HG03565 (cell line): ENCODE results near the gene ZFP92.
"Not testable (repeated sequence)": the region's sequence is repeated elsewhere in the genome, so short reads cannot be mapped to it uniquely, and the experiment has no call there.

ENCODE experiments used
- ATAC-seq: cut with Tn5 transposase; IDR thresholded peaks from one replicate; pipeline ENCODE4 v1.9.1; 2021; ENCODE audit warnings: mild to moderate bottlenecking, moderate library complexity; ENCODE audit not compliant: unreplicated experiment

Gene ZFP92

DNA sequence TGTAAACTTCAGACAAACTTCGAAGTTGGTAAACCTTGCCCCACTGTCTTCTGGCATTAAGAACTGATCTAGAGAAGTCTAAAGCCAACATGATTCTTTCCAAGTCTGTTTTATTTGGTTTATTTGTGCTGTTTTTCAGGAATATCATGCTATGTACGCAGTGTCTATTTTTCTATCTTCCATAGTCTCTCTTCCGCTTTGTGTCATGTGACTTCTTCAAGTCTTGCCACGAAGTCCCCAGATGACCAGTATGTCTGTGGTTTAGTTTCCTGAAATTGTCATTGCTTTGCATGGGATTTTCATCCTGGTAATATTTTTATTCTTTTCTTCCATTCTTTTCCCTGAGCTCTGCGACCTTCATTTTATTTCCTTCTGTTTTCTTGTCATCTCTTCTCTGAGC is 25.2 kb upstream of the ZFP92 start:
- no peak for ATAC-seq

- ATAC-seq: no peak
Measured at GRCh38 chrX:153387345-153387744, 23.9 kb upstream of the ZFP92 start.

DNA sequence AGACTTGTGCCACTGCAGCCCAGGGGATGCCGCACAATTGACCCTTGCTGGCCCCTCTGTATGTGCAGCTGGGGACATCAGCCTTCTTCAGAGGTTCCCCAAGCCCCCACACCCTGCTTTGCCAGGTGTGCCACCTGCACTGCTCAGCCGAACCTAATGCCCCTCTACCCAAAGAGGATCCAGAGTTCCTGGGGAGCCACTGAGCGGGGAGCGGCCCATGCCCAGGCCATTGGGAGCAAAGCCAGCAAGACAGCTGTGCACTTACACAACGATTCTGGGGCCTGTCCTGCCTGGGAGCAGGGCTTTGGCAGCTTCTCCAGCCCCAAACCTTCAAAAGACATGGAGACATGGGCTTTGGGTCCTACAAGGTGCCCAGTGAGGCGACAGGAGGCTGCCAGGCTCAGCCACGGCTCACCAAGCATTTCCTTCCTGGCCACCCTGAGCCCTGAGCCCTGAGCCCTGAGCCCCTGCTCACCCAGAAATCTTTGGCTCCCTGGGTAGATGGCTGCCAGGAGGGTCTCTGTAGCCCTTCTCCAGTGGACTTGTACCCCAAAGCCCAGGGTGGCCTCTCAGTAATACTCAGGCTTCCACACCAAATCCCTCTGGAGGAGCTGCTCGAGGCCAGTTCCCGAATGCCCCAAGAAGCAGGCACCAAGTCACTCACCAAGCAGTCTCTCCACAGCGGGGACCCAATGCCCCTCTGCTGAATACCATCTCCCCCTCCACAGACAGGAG is 23.1 kb upstream of the ZFP92 start:
- ATAC-seq: no peak

GRCh38 chrX:153388722-153389459 is 22.4 kb upstream of the ZFP92 start:
- no peak for ATAC-seq

DNA sequence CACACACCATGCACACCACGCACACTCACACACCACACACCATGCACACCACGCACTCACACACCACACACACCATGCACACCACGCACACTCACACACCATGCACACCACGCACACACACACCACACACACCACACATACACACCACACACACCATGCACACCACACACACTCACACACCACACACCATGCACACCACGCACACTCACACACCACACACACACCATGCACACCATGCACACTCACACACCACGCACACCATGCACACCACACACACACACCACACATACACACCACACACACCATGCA is 21.9 kb upstream of the ZFP92 start:
- not testable (repeated sequence) for ATAC-seq

DNA sequence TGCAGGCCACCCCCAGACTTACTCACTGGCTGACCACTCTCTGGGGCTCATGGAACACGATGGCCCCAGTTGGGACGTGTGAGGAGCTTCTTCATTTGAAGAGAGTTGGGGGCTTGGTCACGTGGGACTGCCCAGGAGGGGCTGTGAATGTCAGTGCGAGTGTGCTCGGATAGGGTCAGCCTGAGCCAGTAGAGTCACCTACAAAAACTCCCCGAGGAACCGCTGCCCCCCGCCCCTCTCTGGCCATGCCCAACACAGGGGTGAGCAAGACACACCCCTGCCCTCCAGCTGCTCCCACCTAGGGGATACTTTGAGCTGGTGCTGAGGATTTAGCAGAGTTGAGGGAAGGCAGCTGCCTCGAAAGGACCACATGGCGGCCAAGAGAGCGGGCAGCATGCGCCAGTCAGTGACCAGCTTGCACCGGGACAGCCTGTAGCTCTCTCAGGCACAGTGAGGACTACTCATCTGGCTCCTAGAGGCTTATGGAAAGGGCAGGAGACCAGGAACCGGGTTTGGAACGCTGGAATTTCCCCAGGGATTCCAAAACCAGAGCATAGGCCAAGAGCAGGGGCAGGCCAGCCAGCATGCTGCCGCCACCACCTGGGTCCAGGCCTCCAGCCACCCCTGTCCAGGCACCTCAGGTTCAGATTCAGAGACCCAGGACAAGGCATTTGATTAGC is 18.5 kb upstream of the ZFP92 start:
- ATAC-seq: no peak

- ATAC-seq: no peak
Measured at GRCh38 chrX:153394612-153395011, 16.7 kb upstream of the ZFP92 start.

DNA sequence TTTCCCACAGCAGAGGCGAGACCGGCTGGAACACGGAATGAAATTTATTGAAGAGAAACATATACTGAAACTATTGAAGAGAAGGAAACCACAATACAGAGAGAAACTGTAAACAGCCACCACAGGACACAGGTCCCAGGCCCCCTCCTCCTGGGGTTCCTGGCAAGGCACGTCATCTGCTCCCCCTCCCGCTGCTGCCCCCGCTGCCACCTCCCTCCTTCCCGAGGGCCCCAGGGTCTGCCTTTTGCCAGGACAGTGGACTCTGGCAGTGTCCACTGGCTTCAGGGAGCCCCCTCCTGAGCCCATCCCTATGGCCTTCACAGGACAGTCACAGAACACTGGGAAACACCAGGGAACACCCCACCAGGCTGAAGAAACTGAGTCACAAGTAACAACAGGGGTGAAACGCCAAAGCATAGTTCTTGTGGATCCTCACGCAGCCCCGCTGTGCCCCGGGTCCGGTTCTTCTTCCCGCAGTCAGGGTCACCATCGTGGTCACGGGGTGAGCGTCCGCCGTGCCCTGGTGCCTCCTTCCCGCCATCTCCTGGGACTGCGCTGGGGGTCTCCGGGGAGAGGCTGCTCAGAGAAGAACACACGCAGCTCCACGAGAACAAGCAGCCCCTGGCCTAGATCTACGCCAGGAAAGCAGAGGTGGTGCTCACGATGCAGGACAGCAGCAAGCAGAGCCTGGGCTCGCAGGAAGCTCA is 15.5 kb upstream of the ZFP92 start:
- ATAC-seq: no peak

GRCh38 chrX:153396320-153397195 is 14.7 kb upstream of the ZFP92 start:
- no peak for ATAC-seq

- ATAC-seq: no peak
Measured at GRCh38 chrX:153397256-153397960, 13.9 kb upstream of the ZFP92 start.

DNA sequence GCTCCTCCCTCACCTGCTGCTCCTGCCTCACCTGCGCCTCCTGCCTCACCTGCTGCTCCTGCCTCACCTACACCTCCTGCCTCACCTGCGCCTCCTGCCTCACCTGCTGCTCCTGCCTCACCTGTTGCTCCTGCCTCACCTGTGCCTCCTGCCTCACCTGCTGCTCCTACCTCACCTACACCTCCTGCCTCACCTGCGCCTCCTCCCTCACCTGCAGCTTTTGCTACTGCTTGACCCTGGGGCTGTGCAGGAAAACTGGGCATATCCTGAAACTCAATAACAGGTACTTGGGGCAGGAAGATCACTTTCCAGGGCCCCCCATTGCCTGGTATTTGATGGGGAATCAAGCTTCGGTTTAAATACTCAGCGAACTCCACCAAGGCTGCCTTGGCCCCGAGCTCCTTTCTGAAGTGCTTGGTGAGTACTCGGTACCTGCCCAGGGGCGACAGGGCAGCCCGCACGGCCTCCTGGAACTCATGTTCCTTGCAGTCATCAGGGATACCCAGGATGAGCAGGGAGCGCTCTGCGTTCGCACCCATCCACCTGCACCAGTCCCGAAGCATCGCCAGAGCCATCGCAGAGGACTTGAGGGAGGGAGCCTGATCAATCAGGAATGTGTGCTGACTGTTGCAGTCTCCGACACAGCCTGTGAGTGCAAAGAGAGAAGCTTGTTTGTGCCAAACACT is 12.9 kb upstream of the ZFP92 start:
- ATAC-seq: no peak

- no peak for ATAC-seq
Measured at GRCh38 chrX:153400146-153401132, 10.8 kb upstream of the ZFP92 start.

DNA sequence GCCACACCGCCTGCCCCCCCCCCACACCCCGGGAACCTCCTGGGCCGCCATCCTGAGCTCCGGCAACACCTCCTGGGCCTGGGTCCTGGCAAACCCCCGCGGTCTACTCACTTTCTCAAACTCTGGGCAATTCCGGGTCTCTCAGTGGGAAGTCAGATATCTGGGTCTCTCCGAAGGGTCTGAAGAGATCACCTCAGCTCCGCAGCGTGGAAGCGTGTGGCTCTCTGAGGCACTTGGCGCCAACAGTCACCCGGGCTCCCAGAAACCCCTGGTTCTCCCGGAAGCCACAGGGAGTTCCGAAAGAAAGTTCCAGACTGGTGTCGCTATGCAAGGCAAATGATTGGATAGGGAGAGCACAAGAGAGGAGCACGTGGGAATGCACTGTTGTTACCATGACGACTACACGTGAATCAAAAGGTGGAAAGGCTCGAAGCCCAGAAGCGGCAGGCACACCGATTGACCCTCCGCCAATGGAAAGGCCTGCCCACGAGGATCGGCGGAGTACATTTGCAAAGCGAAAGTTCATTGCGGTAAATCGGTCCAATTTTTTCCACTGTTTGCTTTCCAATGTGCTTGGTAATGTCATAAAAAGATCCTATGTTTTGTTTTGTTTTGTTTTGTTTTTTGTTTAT is 10.0 kb upstream of the ZFP92 start, which contains the start of gene PNMA6E:
Gene PNMA6E (minus strand): TSS at position 218 of the 632 bp plus-strand sequence. CDS start 2,501 bp downstream, outside the sequence.
- ATAC-seq: no peak

GRCh38 chrX:153404333-153404732 is 6.9 kb upstream of the ZFP92 start:
- ATAC-seq: not testable (repeated sequence)

GRCh38 chrX:153405426-153405825 is 5.8 kb upstream of the ZFP92 start:
- ATAC-seq: no peak

DNA sequence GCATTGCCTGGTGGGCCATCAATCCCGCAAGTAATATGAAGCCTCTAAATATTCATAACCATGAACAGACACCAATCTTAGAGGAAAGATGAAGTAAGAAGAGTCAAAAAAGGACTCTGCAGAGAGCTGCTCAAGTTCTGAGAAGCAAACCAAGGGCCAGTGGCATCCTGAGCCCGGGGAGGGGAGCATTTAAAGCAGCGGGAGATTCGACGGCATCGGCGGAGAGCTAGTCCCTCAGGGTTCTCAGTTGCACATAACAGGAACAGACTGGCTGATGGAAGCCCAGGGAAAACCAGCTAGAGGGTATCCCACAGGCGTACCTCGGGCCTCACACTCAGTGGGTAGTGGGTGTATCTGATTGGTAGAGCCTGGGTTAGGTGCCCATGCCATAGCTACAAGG is 5.3 kb upstream of the ZFP92 start:
- no peak for ATAC-seq

DNA sequence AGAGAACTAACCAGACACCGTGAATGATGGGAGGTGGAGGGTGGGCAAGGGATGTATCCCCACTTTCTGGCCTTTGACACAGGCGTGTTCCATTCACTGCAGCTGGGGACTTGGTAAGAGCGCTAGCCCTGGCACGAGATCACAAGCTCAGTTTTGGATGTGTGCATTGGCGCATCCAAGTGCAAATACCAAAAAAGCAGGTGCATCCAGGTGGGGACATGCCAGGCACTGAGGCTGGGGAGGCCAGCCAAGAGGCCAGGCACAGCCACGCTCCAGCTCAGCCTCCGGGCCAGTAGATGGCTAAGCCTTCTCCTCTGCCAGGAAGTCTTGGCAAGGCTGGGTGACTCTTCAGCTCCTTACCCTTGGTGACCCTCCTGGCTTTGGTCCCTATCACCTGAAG is 4.4 kb upstream of the ZFP92 start:
- ATAC-seq: no peak
